ENCODE data around the gene KIF26A.

Gene KIF26A

DNA sequence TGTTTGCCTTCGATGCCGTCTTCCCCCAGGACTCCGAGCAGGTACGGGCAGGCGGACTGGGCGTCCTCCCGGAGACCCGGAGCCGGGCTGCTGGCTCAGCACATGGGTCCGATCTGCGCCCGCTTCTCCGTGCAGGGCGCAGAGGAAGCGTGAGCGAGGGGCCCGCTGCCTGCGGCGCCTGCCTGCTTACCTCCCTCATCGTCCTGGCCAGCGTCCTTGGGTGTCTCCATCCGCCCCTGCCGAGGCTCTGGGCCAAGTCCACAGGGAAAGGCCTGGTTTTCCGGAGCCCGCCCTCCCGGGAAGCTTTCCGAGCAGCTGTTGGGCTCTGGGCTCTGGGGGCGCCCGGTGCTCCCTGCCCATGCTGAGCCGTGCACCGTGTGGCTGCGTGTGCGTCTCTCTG is 33.5 kb downstream of the KIF26A start:
- Histone ChIP-seq H3K4me3 (ENCODE audit: low read depth, low read length) (no peak overlapping the region), H3K27ac (ENCODE audit: extremely low read depth, low read depth, low read length) (no peak overlapping the region), H3K36me3 (ENCODE audit: control insufficient read depth in 2 of 2, insufficient read depth in 1 of 2, low read length in 2 of 2) (peaks cover 0 to 46% of the 10 kb centered on the region in 2 experiments; a peak in 1 of 3 replicates), H3K4me1 (ENCODE audit: control insufficient read depth, insufficient read depth, low read length) (no peaks in the 10 kb centered on the region), H3K9me3 (ENCODE audit: control insufficient read depth, insufficient read depth, low read depth, low read length) (no peaks in the 10 kb centered on the region)
- TF ChIP-seq PRDM4 (tag by site-specific recombination; IDR thresholded peaks at IDR 0.05), result no peak
- no peak for TF ChIP-seq ZNF175 (tag by site-specific recombination; IDR thresholded peaks at IDR 0.05)
- no peak for TF ChIP-seq ZNF2 (tag by site-specific recombination; IDR thresholded peaks at IDR 0.05)
- no peak for TF ChIP-seq ZNF341 (tag by site-specific recombination; IDR thresholded peaks at IDR 0.05; ENCODE audit: low read depth)
- TF ChIP-seq, protein P1, sequence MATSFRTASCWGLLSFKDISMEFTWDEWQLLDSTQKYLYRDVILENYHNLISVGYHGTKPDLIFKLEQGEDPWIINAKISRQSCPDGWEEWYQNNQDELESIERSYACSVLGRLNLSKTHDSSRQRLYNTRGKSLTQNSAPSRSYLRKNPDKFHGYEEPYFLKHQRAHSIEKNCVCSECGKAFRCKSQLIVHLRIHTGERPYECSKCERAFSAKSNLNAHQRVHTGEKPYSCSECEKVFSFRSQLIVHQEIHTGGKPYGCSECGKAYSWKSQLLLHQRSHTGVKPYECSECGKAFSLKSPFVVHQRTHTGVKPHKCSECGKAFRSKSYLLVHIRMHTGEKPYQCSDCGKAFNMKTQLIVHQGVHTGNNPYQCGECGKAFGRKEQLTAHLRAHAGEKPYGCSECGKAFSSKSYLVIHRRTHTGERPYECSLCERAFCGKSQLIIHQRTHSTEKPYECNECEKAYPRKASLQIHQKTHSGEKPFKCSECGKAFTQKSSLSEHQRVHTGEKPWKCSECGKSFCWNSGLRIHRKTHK (tag by site-specific recombination; IDR thresholded peaks at IDR 0.05), result no peak
- no peak for TF ChIP-seq ZNF132 (tag by site-specific recombination; IDR thresholded peaks at IDR 0.05; ENCODE audit: borderline replicate concordance)
- no peak for TF ChIP-seq ZNF248 (tag by site-specific recombination; IDR thresholded peaks at IDR 0.05)
- ChIA-PET CTCF (no interaction called here), POLR2A (no interaction called here)

- H3K4me1 ChIP-seq (ENCODE audit: control insufficient read depth, insufficient read depth, low read length), result no peaks in the 10 kb centered on the region
- ChIA-PET CTCF (no interaction called here), POLR2A (no interaction called here)
- H3K4me3 ChIP-seq (ENCODE audit: low read depth, low read length), result no peak overlapping the region
- H3K27ac ChIP-seq (ENCODE audit: extremely low read depth, low read depth, low read length), result no peak overlapping the region
- H3K36me3 ChIP-seq (ENCODE audit: control insufficient read depth in 2 of 2, insufficient read depth in 1 of 2, low read length in 2 of 2), result peaks cover 0 to 47% of the 10 kb centered on the region in 2 experiments; a peak in 1 of 3 replicates
- no peaks in the 10 kb centered on the region for H3K9me3 ChIP-seq (ENCODE audit: control insufficient read depth, insufficient read depth, low read depth, low read length)
- TF ChIP-seq ZFP69B (tag by site-specific recombination; IDR thresholded peaks at IDR 0.05), result no peak
- no peak for TF ChIP-seq HOXD13 (CRISPR knock-in tag; IDR thresholded peaks at IDR 0.05; ENCODE audit: borderline replicate concordance)
- TF ChIP-seq YY2 (tag by site-specific recombination; IDR thresholded peaks at IDR 0.05), result no peak
- no peak for TF ChIP-seq ZBTB7A (tag by site-specific recombination; IDR thresholded peaks at IDR 0.05; ENCODE audit: low read depth)
- TF ChIP-seq, protein P2, sequence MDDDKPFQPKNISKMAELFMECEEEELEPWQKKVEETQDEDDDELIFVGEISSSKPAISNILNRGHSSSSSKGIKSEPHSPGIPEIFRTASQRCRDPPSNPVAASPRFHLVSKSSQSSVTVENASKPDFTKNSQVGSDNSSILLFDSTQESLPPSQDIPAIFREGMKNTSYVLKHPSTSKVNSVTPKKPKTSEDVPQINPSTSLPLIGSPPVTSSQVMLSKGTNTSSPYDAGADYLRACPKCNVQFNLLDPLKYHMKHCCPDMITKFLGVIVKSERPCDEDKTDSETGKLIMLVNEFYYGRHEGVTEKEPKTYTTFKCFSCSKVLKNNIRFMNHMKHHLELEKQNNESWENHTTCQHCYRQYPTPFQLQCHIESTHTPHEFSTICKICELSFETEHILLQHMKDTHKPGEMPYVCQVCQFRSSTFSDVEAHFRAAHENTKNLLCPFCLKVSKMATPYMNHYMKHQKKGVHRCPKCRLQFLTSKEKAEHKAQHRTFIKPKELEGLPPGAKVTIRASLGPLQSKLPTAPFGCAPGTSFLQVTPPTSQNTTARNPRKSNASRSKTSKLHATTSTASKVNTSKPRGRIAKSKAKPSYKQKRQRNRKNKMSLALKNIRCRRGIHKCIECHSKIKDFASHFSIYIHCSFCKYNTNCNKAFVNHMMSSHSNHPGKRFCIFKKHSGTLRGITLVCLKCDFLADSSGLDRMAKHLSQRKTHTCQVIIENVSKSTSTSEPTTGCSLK (tag by site-specific recombination; IDR thresholded peaks at IDR 0.05), result no peak
- TF ChIP-seq, protein P3, sequence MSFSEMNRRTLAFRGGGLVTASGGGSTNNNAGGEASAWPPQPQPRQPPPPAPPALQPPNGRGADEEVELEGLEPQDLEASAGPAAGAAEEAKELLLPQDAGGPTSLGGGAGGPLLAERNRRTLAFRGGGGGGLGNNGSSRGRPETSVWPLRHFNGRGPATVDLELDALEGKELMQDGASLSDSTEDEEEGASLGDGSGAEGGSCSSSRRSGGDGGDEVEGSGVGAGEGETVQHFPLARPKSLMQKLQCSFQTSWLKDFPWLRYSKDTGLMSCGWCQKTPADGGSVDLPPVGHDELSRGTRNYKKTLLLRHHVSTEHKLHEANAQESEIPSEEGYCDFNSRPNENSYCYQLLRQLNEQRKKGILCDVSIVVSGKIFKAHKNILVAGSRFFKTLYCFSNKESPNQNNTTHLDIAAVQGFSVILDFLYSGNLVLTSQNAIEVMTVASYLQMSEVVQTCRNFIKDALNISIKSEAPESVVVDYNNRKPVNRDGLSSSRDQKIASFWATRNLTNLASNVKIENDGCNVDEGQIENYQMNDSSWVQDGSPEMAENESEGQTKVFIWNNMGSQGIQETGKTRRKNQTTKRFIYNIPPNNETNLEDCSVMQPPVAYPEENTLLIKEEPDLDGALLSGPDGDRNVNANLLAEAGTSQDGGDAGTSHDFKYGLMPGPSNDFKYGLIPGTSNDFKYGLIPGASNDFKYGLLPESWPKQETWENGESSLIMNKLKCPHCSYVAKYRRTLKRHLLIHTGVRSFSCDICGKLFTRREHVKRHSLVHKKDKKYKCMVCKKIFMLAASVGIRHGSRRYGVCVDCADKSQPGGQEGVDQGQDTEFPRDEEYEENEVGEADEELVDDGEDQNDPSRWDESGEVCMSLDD (tag by site-specific recombination; IDR thresholded peaks at IDR 0.05), result no peak
- no peak for TF ChIP-seq ZNF433 (tag by site-specific recombination; IDR thresholded peaks at IDR 0.05; ENCODE audit: low read depth)
- TF ChIP-seq ZNF600 (tag by site-specific recombination; IDR thresholded peaks at IDR 0.05), result no peak
- no peak for TF ChIP-seq GFI1B (tag by site-specific recombination; IDR thresholded peaks at IDR 0.05)
- no peak for TF ChIP-seq ZNF416 (tag by site-specific recombination; IDR thresholded peaks at IDR 0.05)
- TF ChIP-seq ZNF843 (tag by site-specific recombination; IDR thresholded peaks at IDR 0.05), result no peak
- TF ChIP-seq, protein P4, sequence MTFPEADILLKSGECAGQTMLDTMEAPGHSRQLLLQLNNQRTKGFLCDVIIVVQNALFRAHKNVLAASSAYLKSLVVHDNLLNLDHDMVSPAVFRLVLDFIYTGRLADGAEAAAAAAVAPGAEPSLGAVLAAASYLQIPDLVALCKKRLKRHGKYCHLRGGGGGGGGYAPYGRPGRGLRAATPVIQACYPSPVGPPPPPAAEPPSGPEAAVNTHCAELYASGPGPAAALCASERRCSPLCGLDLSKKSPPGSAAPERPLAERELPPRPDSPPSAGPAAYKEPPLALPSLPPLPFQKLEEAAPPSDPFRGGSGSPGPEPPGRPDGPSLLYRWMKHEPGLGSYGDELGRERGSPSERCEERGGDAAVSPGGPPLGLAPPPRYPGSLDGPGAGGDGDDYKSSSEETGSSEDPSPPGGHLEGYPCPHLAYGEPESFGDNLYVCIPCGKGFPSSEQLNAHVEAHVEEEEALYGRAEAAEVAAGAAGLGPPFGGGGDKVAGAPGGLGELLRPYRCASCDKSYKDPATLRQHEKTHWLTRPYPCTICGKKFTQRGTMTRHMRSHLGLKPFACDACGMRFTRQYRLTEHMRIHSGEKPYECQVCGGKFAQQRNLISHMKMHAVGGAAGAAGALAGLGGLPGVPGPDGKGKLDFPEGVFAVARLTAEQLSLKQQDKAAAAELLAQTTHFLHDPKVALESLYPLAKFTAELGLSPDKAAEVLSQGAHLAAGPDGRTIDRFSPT (tag by site-specific recombination; IDR thresholded peaks at IDR 0.05), result no peak
- TF ChIP-seq HOXC10 (CRISPR knock-in tag; IDR thresholded peaks at IDR 0.05), result no peak
- TF ChIP-seq ZNF221 (tag by site-specific recombination; IDR thresholded peaks at IDR 0.05; ENCODE audit: borderline replicate concordance), result no peak
- no peak for TF ChIP-seq ZNF266 (tag by site-specific recombination; IDR thresholded peaks at IDR 0.05; ENCODE audit: low read depth)
- no peak for TF ChIP-seq ZNF404 (tag by site-specific recombination; IDR thresholded peaks at IDR 0.05)
- no peak for TF ChIP-seq ZNF473 (tag by site-specific recombination; IDR thresholded peaks at IDR 0.05)
These were observed 34.0 kb downstream of the KIF26A start for GRCh38 chr14:104172349-104172748.

All from HEK293 (cell line).